Endothelial cell of umbilical vein (primary cell): ENCODE measurements around the gene NKX2-8. TPM values are rescaled to one million over a fixed set of nuclear protein-coding genes. Genes with fewer than 3 reads are reported as not detected.
A peak's percentile ranks its signal among the peaks of the same experiment; 100 is the strongest.

ENCODE experiments used
- BruUV-seq: library from RNA; stranded (reverse); fragments of 400-500 nt; replicated peaks from 2 replicates; lab custom pipeline; 2021; lab: Mats Ljungman, UMichigan
- CTCF ChIA-PET: fragments of 300-600, 350-600 bp; sonication (Branson Sonifier 250); formaldehyde crosslinking; loops from one replicate; lab custom pipeline; 2021; ENCODE audit warnings: antibody characterized with exemption, inconsistent platforms; lab: Charles Lee
- POLR2A ChIA-PET: fragments of 300-600, 350-600 bp; sonication (Branson Sonifier 250); formaldehyde crosslinking; loops from one replicate; lab custom pipeline; 2021; ENCODE audit warnings: antibody characterized with exemption, inconsistent platforms; lab: Charles Lee
- DNase-seq: peaks from one replicate; pipeline ENCODE4 v3.0.0-alpha.2; 2011; ENCODE audit warnings: low read depth, low spot score
- FAIRE-seq: peaks from 2 replicates; lab custom pipeline; 2011; peaks lifted over from hg19 to GRCh38; lab: Jason Lieb, UNC
- H2AFZ ChIP-seq: 2 replicates; pipeline ENCODE4 v1.6.0; 2012; ENCODE audit warnings: low read depth, low read length, control low read depth, inconsistent platforms
- H3K27ac ChIP-seq: 2 replicates; pipeline ENCODE4 v1.5.1; 2011; ENCODE audit warnings: low read depth, mild to moderate bottlenecking, control low read depth, low read length, moderate library complexity; ENCODE audit not compliant: insufficient read depth
- H3K27me3 ChIP-seq, 2 experiments: 2 replicates each; pipeline versions ENCODE4 v1.6.0 to v1.6.1; 2011; ENCODE audit warnings: low read length in 2 of 2, mixed read lengths in 1 of 2; ENCODE audit not compliant: control insufficient read depth in 2 of 2, insufficient read depth in 2 of 2
- H3K36me3 ChIP-seq, 2 experiments: 2 replicates in 1 of 2; 3 replicates in 1 of 2; pipeline ENCODE4 v1.5.1; 2011; ENCODE audit warnings: low read length in 2 of 2, mild to moderate bottlenecking in 1 of 2, moderate library complexity in 1 of 2; ENCODE audit not compliant: control insufficient read depth in 2 of 2, insufficient read depth in 2 of 2; ENCODE audit errors: extremely low read depth in 1 of 2
- H3K4me1 ChIP-seq: 3 replicates; pipeline ENCODE4 v1.5.1; 2011; ENCODE audit warnings: mild to moderate bottlenecking, low read length; ENCODE audit not compliant: control insufficient read depth, insufficient read depth; ENCODE audit errors: extremely low read depth
- H3K4me2 ChIP-seq: 2 replicates; pipeline ENCODE4 v1.6.1; 2011; ENCODE audit warnings: low read length, control low read depth, mixed read lengths; ENCODE audit not compliant: insufficient read depth
- H3K4me3 ChIP-seq, 3 experiments: fragments of 200-600 bp in 1 of 3; sonication (generic), shearing (Covaris generic) in 1 of 3; replicated peaks in 1 of 3; 2 replicates each; pipeline ENCODE4 v1.5.1; 2011 to 2016; ENCODE audit warnings: control low read depth in 3 of 3, low read length in 3 of 3, mild to moderate bottlenecking in 2 of 3, inconsistent platforms in 1 of 3, low read depth in 1 of 3, moderate library complexity in 1 of 3; ENCODE audit not compliant: insufficient read depth in 1 of 3
- H3K79me2 ChIP-seq: 2 replicates; pipeline ENCODE4 v1.6.0; 2012; ENCODE audit warnings: low read length, inconsistent platforms; ENCODE audit not compliant: control insufficient read depth, insufficient read depth
- H3K9ac ChIP-seq: replicated peaks from 2 replicates; pipeline ENCODE3; 2011; ENCODE audit warnings: low read length, control low read depth; ENCODE audit not compliant: insufficient read depth; ENCODE audit errors: extremely low read depth
- H3K9me1 ChIP-seq: replicated peaks from 3 replicates; pipeline ENCODE4 v1.6.0; 2011; ENCODE audit warnings: mild to moderate bottlenecking, low read length; ENCODE audit not compliant: control insufficient read depth, insufficient read depth; ENCODE audit errors: extremely low read depth
- H3K9me3 ChIP-seq: replicated peaks from 2 replicates; pipeline ENCODE4 v1.5.1; 2012; ENCODE audit warnings: low read length, inconsistent platforms; ENCODE audit not compliant: control insufficient read depth, insufficient read depth
- H4K20me1 ChIP-seq: replicated peaks from 2 replicates; pipeline ENCODE3; 2011; ENCODE audit warnings: mild to moderate bottlenecking, low read length; ENCODE audit not compliant: control insufficient read depth, insufficient read depth; ENCODE audit errors: extremely low read depth
- EZH2 ChIP-seq: IDR thresholded peaks from 2 replicates; pipeline ENCODE4 v1.6.1; 2012; ENCODE audit warnings: borderline replicate concordance, low read depth, mild to moderate bottlenecking, moderate library complexity, low read length, inconsistent platforms; ENCODE audit not compliant: severe bottlenecking
- FOS ChIP-seq: IDR thresholded peaks from 2 replicates; pipeline ENCODE4 v1.6.1; 2011; ENCODE audit warnings: mild to moderate bottlenecking, low read length, moderate library complexity, borderline replicate concordance; ENCODE audit not compliant: insufficient read depth
- GATA2 ChIP-seq: IDR thresholded peaks from 2 replicates; pipeline ENCODE4 v1.7.0; 2011; ENCODE audit warnings: low read depth, mild to moderate bottlenecking, moderate library complexity, mixed read lengths, low read length; ENCODE audit not compliant: insufficient read length, insufficient read depth
- JUN ChIP-seq: IDR thresholded peaks from 2 replicates; pipeline ENCODE4 v1.6.1; 2011; ENCODE audit warnings: borderline replicate concordance, low read depth; ENCODE audit not compliant: insufficient read length, insufficient read depth
- MYC ChIP-seq: IDR thresholded peaks from one replicate; pipeline ENCODE4 v1.6.1; 2011; ENCODE audit warnings: mild to moderate bottlenecking, low read depth, low read length
- POLR2A ChIP-seq: IDR thresholded peaks from 2 replicates; pipeline ENCODE4 v1.6.1; 2012; ENCODE audit warnings: low read depth, mild to moderate bottlenecking, control low read depth, low read length
- POLR2AphosphoS5 ChIP-seq: IDR thresholded peaks from 2 replicates; pipeline ENCODE4 v1.6.1; 2012; ENCODE audit warnings: low read depth, mild to moderate bottlenecking, control low read depth, low read length, moderate library complexity; ENCODE audit not compliant: insufficient read depth
- dilution Hi-C: fragments of 300-500 bp; cut with MboI; formaldehyde crosslinking; loops from one replicate; pipeline ENCODE4 v1.15.0; 2019; ENCODE audit warnings: low sequenced_read_pairs; ENCODE audit not compliant: extremely low pct_ligation_motif_present
- intact Hi-C: fragments of 100-400 bp; cut with micrococcal nuclease; formaldehyde crosslinking; loops from one replicate; pipeline ENCODE4 v1.10.0; 2022
- polyA plus RNA-seq, 4 experiments: library from polyadenylated mRNA; depleted of rRNA in 3 of 4; stranded (reverse) in 3 of 4; unstranded in 1 of 4; fragments of >200 nt; gene quantifications; 2 replicates each; pipeline versions ENCODE4 v1.2.1 to v1.2.3, GENCODE V29; 2011 to 2012; ENCODE audit warnings: missing spikeins in 1 of 4
- total RNA-seq: library from RNA; stranded (reverse); gene quantifications from 2 replicates; pipeline ENCODE4 v1.2.3, GENCODE V29; 2021
- TF ChIP-seq, protein P1 (sequence below): IDR thresholded peaks from 2 replicates; pipeline ENCODE4 v1.6.1; 2011; ENCODE audit not compliant: insufficient read depth, insufficient read length
- TF ChIP-seq, protein P2 (sequence below), 2 donors: IDR thresholded peaks; 1 replicate in 1 of 2; 2 replicates in 1 of 2; pipeline ENCODE4 v1.5.1; 2011; ENCODE audit warnings: low read length in 2 of 2, mild to moderate bottlenecking in 2 of 2, moderate library complexity in 2 of 2, control low read depth in 1 of 2, inconsistent platforms in 1 of 2, low read depth in 1 of 2; ENCODE audit not compliant: insufficient read depth in 1 of 2; ENCODE audit errors: extremely low read depth in 1 of 2

Gene NKX2-8
- total and polyA plus RNA-seq, 2 donors (not counting 3 experiments of a cell fraction or from before 2014, with no cell fraction given) = not detected

DNA sequence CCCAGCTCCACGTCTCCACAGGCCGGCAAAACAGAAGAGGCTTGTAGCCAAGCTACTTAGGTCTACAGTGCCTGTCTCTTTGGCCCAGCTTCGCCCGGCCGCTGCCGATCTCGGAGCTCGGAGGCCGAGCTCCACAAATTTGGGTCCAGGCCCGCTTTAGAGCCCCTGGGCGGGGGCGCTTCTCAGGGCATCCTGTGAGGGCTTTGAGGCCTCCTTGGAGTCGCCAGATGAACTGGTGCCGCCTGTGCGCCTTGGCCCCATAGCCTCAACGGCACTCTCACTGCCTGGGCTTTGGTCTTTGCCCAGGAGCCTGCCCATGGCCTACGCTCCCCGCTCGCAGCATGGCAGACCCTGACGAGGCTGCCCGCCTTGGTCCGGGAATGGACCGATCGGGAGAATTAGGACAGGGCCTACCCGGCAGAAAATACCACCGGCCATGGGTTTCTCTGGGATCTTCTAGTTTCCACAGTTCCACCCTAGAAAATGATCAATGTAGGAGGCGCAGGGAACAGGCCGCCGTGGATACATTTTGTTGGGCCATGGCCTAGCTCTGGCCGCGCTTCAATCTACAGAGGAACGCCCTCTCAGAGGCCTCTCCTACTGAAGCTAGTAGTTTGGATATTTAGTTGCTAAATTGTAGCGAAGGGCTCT is 953 bp upstream of the NKX2-8 start:
- Histone ChIP-seq H3K9ac (no peak overlapping the region), H3K4me1 (peaks cover 5% of the 10 kb centered on the region), H3K4me3 (no peak overlapping the region), H3K27me3 (peaks cover 65 to 88% of the 10 kb centered on the region in 2 experiments), H3K79me2 (no peaks in the 10 kb centered on the region), H3K27ac (no peak overlapping the region), H2AFZ (no peak overlapping the region), H3K4me2 (no peak overlapping the region), H3K9me3 (no peaks in the 10 kb centered on the region), H4K20me1 (no peaks in the 10 kb centered on the region), H3K36me3 (no peaks in the 10 kb centered on the region), H3K9me1 (no peaks in the 10 kb centered on the region)
- TF ChIP-seq EZH2 = peak; percentile 10
- TF ChIP-seq, protein P1, sequence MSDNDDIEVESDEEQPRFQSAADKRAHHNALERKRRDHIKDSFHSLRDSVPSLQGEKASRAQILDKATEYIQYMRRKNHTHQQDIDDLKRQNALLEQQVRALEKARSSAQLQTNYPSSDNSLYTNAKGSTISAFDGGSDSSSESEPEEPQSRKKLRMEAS = no peak
- no peak for DNase-seq
- dilution Hi-C loops = no loop called here
- FAIRE-seq = no peak
- no TSS peak for BruUV-seq
- CTCF ChIA-PET = no interaction called here
- POLR2A ChIA-PET = no interaction called here
- intact Hi-C loops = no loop called here

DNA sequence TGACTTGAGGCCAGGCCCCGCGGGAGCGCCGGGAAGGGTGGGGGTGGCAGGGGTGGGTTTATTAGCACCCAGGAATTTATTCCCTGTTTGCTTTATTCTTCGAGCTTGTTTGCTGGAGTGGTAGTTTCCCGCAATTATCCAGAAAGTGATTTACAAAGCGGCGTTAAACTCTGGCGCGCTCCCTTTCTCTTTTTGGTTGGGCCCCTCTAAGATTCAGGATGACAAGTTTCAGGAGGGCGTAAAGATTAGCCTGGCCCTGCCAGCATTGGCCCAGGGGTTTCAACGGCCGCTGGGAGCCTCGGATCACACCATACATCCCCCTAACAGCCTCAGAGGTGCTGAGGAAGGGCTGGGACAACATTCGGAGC is 444 bp upstream of the NKX2-8 start:
- H3K27me3 ChIP-seq = peaks cover 62 to 88% of the 10 kb centered on the region in 2 experiments
- no peak overlapping the region for H3K4me3 ChIP-seq
- ChIA-PET POLR2A (no interaction called here), CTCF (interaction anchor here (1.4 kb wide), 1 partner anchor 42 kb away, joined by 3 read pairs; no protein-coding TSS in a partner anchor)
- no peak overlapping the region for H2AFZ ChIP-seq
- H3K4me1 ChIP-seq = peaks cover 5% of the 10 kb centered on the region
- intact Hi-C loops (no loop called here), dilution Hi-C loops (no loop called here)
- no peaks in the 10 kb centered on the region for H3K79me2 ChIP-seq
- no peak for FAIRE-seq
- TF ChIP-seq FOS (no peak), GATA2 (no peak), MYC (no peak), EZH2 (no peak), POLR2AphosphoS5 (no peak), POLR2A (no peak), JUN (no peak)
- TF ChIP-seq, protein P2, sequence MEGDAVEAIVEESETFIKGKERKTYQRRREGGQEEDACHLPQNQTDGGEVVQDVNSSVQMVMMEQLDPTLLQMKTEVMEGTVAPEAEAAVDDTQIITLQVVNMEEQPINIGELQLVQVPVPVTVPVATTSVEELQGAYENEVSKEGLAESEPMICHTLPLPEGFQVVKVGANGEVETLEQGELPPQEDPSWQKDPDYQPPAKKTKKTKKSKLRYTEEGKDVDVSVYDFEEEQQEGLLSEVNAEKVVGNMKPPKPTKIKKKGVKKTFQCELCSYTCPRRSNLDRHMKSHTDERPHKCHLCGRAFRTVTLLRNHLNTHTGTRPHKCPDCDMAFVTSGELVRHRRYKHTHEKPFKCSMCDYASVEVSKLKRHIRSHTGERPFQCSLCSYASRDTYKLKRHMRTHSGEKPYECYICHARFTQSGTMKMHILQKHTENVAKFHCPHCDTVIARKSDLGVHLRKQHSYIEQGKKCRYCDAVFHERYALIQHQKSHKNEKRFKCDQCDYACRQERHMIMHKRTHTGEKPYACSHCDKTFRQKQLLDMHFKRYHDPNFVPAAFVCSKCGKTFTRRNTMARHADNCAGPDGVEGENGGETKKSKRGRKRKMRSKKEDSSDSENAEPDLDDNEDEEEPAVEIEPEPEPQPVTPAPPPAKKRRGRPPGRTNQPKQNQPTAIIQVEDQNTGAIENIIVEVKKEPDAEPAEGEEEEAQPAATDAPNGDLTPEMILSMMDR (IDR thresholded peaks at IDR 0.05; ENCODE audit: extremely low read depth in 1 of 2, insufficient read depth in 1 of 2, low read depth in 1 of 2, low read length in 2 of 2) = no peak
- TF ChIP-seq, protein P1 = no peak
- BruUV-seq = no TSS peak
- no peaks in the 10 kb centered on the region for H3K9me1 ChIP-seq
- no peaks in the 10 kb centered on the region for H3K9me3 ChIP-seq
- H3K27ac ChIP-seq = no peak overlapping the region
- no peak overlapping the region for H3K9ac ChIP-seq
- DNase-seq = no peak
- H4K20me1 ChIP-seq = no peaks in the 10 kb centered on the region
- H3K36me3 ChIP-seq = no peaks in the 10 kb centered on the region
- no peak overlapping the region for H3K4me2 ChIP-seq
